ENCODE data around the gene TUBB2B.

The TUBB2B gene

DNA sequence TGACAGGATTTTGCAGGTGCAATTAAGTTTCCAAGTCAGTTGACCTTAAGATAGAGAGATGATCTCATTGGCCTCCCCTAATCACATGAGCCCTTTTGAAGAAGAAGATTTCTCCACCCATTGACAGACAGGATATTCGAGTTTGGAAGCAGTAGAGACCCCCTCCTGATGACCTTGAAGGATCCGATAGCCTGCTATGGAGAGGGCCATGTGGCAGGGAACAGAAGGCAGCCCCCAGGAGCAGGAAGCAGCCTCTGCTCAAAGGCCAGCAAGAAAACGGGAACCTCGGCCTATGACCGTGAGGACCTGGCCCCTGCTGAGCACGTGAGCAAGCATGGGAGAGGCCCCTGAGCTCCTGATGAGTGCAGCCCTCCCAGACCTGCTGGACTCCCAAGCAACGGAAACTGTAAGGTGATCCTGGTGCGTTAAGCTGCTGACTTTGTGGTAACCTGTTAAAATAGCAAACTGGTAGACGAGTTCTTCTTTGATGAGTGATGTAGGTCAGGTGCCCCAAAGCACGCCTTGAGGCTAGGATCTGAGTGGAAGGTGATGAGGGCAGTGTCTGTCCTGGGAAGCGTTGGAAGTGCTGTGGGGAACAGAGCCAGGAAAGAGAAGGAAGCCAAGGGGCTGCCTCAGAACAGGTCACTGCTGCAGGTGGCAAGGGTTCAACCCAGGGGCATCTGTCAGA, 51.6 kb downstream of the TUBB2B start:
- Mint-ChIP-seq H3K4me1 (peaks cover 7% of the 10 kb centered on the region), H3K4me3 (no peak overlapping the region), H3K27ac (no peak overlapping the region), H3K9me3 (no peaks in the 10 kb centered on the region), H3K36me3 (no peaks in the 10 kb centered on the region)
- DNase-seq (ENCODE audit: low spot score in 2 of 2) (no peak), ATAC-seq (no peak)

Data from stimulated activated effector memory CD8-positive, alpha-beta T cell treated with anti-CD3 and anti-CD28 coated beads, Interleukin-12 subunit alpha, Interleukin-12 subunit beta, amount 100 ng/mL, for 72 hours (primary cell).